CD4-positive, alpha-beta T cell treated with Interleukin-10 for 1 hour (primary cell): ENCODE measurements around the gene ANKMY1.

Experiments used
- DNase-seq: peaks from one replicate; pipeline ENCODE4 v3.0.0-alpha.2; 2020

Gene ANKMY1

DNA sequence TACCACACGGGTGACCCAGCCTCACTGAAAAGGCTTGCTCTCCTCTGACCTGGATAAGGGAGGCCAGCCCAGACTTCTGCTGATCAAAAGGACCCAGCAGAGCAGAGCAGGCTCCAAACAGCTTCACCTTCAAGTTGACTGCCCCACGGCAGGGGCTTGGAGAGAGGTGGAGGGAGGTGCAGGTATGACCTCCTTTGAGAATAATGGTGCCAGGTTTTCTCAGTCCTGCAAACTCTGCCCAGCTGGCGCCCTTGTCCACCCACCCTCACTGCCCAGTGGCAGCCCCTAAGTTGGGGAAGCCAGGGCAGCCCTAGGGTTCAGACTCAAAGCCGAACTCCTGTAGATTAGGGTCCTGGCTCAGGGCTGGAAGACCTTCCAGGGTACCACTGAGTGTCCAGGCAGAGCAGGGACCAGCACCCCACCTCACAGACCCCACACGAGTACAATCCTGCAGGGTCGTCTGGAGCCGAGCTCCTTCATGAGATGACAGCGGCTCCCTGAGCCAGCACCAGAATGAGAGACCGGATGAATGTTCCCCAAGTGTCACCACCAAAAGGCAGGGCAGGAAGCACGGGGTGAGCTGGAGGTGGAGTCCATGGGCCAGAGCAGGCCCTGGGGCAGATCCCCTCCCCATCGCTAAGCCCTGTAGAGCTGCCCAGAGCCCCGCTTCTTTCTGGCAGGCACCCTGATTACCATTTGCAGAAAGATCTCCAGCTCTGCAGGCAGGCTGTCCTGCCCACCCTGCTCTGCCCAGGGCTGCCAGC, 125.9 kb downstream of the ANKMY1 start:
- DNase-seq: no peak

- no peak for DNase-seq
These were observed 126.5 kb downstream of the ANKMY1 start for GRCh38 chr2:240431271-240431660.

DNA sequence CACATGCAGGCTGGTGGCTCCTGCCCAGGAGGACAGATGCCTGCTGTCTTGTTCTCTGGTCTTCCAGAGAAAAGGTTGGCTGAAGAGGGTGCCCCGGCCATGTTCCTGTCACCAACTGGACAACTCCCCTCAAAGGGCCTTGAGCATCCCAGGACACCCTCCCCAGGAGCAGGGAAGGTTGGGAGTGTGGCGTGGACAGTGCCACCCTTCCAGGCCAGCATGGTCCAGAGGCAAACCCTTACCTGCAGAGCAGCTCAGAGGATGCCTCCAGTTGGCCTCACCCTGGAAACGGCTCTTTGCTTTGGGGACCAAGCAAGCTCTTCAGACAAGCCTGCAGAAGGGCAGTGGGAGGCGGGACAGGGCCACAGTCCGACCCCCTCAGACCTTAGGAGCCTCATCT, 127.2 kb downstream of the ANKMY1 start:
- DNase-seq: no peak

- no peak for DNase-seq
These were observed 127.8 kb downstream of the ANKMY1 start for GRCh38 chr2:240429872-240430491.
